Glomerular visceral epithelial cell (primary cell): ENCODE measurements around the gene ZBTB7C.

Source experiments
- DNase-seq: peaks from one replicate; pipeline ENCODE4 v3.0.0-alpha.2; 2016; ENCODE audit errors: extremely low spot score

ZBTB7C gene

DNA sequence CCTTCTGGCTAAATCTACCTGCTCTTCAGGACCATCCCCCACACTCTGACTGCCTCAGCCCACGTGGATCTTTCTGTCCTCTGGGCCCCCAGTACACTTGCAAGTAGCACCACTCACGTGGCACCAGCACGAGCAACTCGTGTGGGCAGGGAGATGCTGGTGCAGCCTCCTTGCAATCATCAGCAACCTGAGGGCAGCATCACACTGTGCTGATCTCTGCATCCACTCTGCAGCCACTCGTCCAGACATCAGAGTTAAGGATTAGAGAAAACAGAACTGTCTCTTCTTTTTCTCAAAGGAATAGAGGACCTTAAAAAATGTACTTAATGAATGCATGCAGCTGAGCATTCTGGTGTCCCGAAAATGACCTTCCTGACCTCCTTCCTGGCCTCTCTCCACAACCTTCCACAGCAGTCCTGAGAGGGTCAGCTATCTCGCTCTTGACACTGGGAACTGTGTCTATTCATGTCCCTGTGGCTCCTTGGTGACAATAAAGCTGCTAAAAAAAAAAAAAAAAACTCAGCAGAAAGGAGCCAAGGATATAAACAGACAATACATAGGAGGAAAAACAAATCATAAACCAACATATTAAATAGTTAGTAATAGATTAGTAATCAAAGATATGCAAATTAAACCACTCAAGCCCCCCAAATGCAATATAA is 145.9 kb downstream of the ZBTB7C start:
- no peak for DNase-seq

DNA sequence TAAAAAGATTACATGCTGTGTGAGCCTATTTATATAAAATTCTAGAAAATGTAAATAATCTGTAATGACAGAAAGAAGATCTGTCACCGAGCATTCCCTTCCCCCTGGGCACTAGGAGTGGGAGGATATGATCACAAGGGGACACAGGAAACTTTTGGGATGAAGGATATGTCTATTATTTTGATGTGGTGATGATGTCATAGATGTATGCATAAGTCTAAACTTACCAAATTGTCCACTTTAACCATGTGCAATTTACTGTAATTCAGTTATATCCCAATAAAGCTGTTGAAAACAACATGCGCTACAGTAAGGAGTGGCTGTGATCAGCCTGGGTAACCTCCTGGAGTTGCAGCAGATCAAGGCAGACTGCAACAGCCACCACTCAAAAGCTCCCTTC is 148.9 kb downstream of the ZBTB7C start:
- DNase-seq = no peak

DNA sequence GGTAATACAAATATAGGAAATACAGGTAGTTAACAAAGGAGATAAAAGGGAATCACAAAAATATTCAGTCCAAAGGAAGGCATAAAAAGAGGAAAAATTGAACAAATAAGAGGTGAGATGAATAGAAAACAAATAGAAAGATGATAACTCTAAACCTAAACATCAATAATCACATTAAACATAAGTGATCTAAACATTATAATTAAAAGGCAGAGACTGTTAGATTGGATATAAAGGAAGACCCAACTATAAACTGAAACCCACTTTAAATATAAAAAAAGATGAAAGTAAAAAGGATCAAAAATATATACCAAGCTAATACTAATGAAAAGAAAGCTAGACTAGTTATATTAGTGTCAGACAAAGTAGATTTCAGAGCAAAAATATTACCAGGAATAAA is 152.3 kb downstream of the ZBTB7C start:
- DNase-seq = no peak

DNA sequence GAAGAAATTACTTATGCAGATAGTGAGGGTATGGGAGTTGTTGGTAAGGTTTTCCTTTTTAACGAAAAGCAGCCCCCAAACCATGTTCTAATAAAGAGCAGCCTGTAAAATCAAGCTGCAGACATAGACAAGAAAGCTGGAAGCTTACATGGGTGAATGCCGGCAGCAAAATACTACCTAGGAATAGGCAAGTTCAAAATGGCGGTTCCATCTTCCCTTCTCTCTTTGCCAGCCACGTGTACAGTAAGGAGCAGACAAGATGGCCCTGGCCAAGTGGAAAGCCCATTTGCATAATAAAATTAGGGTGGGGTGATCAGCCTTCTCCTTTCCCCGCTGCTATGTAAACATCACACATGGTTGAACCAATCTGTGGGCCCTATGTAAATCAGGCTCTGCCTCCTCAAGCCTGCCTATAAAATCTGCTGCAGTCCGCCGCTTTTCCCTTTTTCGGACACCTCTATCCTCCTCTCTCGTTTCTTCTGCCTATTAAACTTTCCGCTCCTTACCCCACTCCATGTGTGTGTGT is 155.0 kb downstream of the ZBTB7C start:
- DNase-seq = no peak

DNA sequence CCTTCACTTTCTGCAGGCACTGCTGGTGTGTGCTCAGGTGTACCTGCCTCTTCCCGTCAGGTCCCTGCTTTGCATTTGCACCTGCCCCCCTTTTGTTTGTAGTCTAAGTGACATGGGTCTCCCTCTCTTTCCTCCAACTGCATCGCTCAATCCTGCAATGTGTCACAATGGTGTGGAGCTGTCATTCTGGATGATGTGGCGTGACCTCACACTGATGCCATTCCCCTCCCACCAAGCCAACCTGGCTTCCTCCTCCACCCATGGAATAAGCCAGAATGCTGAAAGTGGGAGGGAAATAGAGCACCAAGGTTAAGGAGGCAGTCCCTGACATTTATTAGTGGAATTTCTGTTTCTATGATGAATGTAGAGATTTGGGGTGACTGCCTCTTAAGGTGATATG is 156.7 kb downstream of the ZBTB7C start:
- no peak for DNase-seq

DNA sequence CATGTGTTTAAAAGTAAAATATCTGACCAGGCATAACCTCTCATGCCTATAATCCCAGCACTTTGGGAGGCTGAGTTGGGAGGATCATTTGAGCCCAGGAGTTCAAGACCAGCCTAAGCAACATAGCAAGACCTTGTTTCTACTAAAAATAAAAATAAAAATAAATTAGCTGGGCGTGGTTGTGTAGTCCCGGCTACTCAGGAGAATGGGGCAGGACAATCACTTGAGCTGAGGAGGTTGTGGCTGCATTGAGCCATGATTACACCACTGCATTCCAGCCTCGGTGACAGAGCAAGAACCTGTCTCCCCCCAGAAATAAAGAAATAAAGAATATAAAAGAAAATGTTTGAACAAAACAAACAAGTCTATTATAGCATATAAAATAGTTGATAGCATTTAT is 158.3 kb downstream of the ZBTB7C start:
- DNase-seq = no peak

DNA sequence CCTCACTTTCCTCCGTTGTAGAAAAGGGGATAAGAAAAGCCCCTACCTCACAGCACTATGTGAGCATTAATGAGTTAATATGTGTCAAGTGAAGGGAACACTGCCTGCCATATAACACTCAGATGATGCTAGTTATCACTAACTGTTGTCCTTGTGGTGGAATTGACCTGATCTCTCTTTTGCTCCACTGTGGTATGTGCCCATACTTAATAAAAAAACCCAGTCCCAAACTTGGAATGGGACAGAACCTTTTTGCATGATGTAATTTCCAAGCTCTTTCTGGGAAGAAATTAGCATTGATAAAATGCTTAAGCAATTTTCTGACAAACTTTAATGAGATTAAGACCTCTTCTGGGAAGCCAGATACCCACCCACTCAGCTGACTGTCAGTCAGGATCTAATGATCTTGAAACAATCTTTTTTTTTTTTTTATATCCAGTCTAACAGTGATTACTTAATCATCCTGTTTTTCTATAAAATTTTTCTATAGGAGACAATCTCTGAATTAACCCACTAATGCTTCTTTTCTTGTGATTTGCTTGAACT is 158.7 kb downstream of the ZBTB7C start:
- DNase-seq = no peak

DNA sequence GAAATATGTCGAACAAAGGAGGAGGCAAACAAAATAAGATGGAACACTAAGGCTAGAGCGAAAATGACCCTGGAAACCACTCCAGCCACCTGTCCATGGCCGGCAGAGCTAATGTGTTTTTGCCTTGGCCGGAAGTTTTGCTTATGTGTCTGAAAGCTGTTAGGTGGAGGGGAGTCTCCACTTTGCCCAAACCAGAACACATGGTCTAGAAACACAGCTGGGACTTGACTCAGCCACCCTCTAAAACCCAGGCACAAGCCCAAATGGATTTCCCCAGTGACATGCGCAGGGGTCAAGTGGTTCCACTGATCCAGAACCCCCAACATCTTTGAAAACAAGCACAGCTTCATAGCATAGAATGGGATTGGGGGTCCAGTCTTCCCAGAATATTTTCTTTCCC is 159.3 kb downstream of the ZBTB7C start:
- DNase-seq = no peak

DNA sequence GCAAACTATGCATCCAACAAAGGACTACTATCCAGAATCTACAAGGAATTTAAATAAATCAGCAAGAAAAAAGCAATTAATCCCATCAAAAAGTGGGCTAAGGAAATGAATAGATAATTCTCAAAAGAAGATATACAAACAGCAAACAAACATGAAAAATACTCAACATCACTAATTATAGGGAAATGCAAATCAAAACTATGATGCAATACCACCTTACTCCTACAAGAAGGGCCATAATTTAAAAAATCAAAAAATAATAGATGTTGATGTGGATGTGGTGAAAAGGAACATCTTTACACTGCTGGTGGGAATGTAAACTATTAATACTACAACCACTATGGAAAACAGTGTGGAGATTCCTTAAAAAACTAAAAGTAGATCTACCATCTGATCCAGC is 164.7 kb downstream of the ZBTB7C start:
- DNase-seq = no peak

DNA sequence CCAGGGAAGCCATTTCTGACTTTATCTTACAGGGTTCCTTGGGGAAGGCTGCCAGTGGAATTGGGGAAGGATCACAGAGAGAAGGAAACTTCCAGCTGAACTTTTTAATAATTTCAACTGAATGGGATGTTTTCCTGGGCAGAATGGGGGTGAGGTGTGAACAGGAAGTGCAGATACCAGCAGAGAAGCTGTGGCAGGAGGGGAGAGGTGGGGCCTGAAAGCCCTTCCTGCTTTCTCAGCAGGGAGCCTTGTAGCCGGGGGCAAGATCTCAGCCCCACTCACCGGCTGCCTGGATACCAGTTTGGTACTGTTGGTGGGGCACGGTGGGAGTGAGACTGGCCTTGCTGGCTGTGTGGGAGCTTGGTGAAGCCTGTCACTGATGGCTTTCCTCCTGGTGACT is 170.5 kb downstream of the ZBTB7C start:
- no peak for DNase-seq

DNA sequence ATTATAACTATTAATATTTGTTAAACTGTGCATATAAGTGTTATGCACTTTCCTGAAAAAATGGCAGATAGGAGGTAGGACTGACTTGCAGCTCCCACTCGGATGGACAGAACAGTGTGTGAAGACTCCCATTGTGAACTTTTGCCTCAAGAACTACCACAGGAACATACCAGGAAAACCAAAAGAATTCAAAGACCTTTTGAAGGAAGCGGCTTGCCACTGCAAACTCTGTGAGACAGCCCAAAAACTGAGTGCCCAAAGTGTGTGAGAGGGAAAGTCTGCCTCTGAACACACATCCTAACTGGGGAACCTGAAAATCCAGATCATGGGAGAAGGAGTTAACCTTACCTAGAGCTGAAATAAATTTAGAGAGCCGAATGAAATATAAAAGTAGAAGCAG is 171.0 kb downstream of the ZBTB7C start:
- no peak for DNase-seq

DNA sequence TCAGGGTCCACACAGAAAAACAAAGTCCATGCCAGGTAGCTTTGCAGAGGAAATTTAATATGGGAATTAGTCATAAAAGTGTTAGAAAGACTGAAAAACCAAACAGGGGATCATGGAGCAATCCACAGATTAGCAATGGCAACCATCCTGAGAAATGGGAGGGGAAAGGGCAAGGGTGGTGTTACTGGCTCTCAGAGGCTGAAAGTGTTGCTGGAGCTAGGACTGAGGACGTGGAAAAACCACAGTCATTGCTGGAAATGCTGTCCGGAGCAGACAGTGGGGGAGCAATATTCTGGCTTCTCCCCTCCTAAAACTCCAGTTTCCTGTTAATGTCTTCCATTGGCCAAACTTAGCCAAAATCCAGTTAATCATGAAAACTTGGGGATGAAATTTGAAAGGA is 172.4 kb downstream of the ZBTB7C start:
- DNase-seq = no peak

DNA sequence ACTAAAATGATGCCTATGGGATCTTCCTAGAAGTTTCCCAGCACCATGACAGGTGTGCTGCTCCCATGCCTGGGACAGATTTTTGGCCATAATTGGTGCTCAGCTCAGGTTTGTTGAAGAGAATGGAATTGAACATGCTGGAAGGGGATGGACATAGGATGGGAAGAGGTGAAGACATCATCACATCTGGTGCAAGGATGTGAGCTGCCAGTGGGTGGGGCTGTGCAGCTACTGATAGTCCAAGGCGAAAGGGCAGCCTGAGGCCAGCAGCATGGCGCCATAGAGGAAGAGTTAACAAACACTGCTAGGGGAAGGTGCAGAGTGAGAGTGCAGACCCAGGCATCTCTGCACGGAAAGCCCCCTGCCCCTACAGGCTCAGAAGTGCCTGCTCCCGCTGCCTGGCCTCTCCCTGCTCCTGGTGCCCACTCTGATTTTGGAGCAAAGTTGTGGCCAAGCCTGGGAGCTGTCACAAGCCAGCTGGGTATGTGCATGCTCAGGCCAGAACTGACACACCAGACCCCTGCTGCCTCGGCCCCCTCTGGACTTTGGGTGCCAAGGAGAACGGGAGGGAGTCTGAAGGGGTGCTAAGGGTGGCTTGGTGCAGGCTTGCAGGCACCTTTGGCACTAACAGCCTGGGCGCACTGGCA is 178.6 kb downstream of the ZBTB7C start:
- DNase-seq = peak; percentile 56

DNA sequence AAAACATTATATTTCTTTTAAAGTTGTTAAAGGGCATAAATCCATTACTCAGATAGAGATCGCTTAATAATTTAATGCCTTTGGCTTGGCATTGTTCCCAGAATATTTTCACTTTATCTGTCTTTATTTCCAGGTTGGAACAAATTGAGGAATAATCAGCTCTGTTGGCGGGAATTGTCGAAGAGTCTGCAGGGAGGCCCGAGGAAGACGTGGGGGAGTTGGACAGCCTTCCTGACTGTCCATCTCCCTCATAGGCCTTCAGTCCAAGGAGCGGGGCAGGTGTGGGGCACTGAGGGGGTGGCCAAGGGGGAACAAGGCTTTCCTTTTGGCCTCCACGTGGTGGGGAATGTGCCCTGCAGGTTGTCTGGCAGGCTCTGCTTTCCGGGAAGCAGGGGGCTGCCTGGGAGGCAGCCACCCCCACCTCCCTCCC is 179.6 kb downstream of the ZBTB7C start:
- no peak for DNase-seq

DNA sequence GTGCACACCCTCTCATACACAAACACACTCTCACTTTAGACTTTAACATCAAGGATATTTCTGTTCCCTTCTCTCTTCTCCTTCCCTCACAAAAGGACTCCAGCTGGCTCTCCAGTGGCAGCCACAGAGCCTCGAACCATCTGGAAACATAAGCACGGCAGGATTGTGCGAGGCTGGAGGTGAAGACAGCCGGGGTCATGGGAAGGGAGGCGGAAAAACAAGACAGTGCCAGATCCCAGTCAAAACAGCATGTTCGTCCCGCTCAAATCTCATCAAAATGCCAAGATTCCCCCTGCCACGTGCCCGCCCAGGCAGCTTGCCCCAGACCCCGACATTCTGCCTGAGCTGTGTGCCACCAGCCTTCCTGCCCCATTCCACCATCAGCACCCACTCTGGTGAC is 180.3 kb downstream of the ZBTB7C start:
- no peak for DNase-seq

DNA sequence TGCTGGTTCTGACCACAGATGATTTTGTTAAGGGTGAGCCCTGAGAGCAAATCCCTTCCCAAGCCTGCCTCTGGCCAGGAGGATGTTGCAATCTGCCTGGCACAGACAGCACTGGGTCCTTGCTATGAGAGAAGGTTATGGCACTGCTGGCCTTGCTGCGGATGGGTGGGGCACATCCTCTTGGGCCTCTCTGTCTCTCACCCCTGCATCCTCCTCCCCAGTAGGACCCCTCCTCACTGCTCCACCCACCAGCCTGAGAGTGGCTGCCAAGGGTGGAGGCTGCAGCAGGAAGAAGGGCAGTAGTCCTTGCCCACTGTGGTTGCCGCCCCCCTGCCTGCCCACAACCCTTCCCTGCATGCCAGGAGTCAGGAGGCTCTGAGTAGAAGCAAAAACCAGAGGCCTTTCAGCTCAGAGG is 180.9 kb downstream of the ZBTB7C start:
- no peak for DNase-seq

DNA sequence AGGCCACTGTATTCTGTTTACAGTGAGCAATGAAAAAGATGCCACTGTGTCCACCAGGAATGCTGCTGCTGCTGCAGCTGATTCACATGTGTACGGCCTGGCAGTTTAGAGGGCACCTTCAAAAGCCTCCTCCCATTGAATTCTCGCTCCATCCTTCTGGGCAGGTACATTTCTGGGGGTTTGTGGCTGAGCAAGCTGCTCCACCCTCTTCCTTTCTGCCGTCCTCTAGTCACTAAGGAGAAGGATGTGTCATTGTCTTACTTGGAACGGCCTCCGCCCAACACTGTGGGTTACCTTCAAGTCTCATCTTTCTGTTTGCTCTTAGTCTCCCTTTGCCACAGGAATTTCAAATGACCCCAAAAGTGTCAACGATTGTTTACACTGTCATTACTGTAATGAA is 182.0 kb downstream of the ZBTB7C start:
- no peak for DNase-seq

DNA sequence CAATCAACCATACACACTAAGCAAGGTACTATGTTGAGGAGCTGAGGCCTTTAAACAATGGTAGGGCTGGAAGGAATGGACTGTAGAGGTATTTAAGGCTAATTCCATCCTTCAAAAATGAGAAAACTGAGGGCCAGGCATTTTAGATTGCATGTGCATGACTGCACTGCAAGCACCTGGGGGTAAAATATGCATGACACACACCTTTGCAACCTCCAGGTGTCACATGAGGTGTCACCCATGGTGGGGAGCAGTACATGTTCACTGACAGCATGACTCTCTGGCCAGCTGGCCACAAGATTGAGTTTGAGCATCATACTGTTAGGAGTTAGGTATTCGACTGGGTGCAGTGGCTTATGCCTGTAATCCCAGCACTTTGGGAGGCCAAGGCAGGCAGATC is 182.8 kb downstream of the ZBTB7C start:
- DNase-seq = no peak

DNA sequence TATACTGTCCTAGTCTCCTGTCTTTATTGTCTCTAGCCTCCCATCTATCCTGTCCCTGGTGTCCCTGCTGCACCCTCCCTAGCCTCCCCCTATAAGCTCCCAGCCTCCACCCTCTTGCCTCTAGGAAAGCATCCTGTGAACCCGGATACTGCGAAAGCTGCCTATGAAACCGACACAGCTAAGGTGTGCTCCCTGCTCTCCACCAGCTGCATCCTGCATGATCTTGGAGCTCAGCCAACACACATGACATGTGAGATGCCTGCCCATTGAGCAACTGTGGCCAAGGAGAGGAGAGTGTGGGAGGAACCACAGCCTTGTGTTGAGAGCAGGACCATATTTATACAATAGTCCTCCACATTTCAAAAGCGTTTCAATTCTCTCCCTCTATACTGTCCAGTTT is 187.1 kb downstream of the ZBTB7C start:
- DNase-seq = peak; percentile 42

DNA sequence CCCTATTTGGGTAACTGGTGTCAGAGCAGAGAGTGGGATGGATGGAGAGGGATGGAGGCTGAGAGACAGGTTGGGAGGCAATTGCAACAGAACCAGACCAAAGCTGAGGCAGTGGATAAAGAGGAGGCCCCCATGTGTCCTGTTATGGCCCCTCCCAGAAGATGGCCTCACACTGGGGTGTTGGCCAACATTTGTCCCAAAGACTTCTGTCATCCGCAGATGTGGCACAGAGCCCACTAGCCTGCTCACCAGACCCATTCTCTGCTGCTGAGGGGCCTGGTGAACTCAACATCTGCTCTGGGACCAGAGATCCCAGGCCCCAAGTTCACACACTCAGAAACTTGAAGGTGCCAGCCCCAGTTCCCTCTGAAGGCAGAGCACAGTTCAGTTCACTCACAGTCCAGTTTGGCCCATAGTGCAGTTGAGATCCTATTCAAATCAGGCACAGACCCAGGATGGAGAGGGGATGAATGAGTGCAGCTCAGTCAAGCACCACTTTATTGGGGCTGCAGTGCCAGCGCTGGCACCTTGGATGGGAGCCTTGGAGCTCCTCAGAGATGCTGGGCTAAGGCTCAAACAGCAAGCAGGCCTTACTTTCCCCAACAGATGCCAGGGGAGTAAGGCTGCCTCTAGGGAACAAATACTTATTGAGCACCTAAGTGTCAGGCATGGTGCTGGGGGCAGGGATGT is 189.2 kb downstream of the ZBTB7C start:
- DNase-seq = no peak

DNA sequence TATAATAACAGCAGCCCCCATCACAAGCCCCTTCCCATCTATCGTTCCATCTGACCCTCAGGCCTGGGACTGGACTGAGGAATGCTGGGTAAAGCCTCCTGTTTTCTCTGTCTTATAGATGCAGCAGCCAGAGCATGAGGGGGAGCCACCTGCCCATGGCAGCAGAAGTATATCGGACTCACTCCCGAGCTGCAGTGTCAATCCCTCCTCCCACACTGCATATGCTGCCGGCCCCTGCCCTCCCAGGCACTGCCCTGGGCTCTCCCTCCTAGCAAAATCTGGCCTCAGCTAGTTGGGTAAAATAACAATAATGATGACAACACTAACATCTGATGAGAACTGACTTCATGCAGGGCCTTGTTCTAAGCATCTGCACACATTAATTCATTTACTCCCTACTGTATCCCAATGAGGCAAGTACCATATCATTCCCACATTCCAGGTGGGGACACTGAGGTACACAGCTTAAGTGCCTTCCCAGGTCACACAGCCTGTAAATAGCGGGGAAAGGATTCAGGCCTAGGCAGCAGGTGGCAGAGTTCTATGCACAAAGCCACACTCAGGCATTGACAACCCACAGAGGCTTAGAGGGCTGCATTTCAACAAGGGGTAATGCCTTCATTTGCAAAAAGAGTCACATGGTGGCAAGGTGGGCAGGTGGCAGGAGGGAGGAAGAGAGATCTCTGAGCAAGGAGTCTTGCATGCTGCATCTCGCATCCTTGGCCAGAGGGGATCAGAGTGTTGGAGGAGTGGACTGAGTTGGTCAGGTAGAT is 190.0 kb downstream of the ZBTB7C start:
- no peak for DNase-seq
